OCI-LY3 (cell line): ENCODE data around the gene ELK1.

ENCODE experiments used
- H2AFZ ChIP-seq: fragments of 200-600, 300-600 bp; shearing (Covaris generic); 2 replicates; pipeline ENCODE4 v1.6.0; 2014; ENCODE audit warnings: antibody characterized with exemption, low read depth, low read length
- H3K27ac ChIP-seq: fragments of 200-600, 300-600 bp; sonication (generic); 2 replicates; pipeline ENCODE4 v1.5.1; 2014; ENCODE audit warnings: mild to moderate bottlenecking, low read length, moderate library complexity, mixed read lengths
- H3K27me3 ChIP-seq: fragments of 200-600, 300-600 bp; sonication (generic); 2 replicates; pipeline ENCODE4 v1.6.1; 2014; ENCODE audit warnings: low read depth, low read length, mixed read lengths
- H3K36me3 ChIP-seq: fragments of 200-600, 300-600 bp; sonication (generic); replicated peaks from 2 replicates; pipeline ENCODE3; 2014; ENCODE audit warnings: low read depth, low read length, mixed read lengths
- H3K4me1 ChIP-seq: fragments of 300-600, 200-600 bp; sonication (generic); 2 replicates; pipeline ENCODE4 v1.6.1; 2014; ENCODE audit warnings: low read length, mixed read lengths
- H3K4me2 ChIP-seq: fragments of 200-600, 300-600 bp; sonication (generic); 2 replicates; pipeline ENCODE4 v1.6.1; 2014; ENCODE audit warnings: low read length, mixed read lengths
- H3K4me3 ChIP-seq: fragments of 300-600, 200-600 bp; sonication (generic); 2 replicates; pipeline ENCODE4 v1.5.1; 2014; ENCODE audit warnings: antibody characterized with exemption, mild to moderate bottlenecking, low read length, moderate library complexity
- H3K79me2 ChIP-seq: fragments of 300-600, 200-600 bp; shearing (Covaris generic); 2 replicates; pipeline ENCODE4 v1.6.1; 2014; ENCODE audit warnings: mild to moderate bottlenecking, low read length, mixed read lengths
- H3K9ac ChIP-seq: fragments of 300-600, 200-600 bp; shearing (Covaris generic); 2 replicates; pipeline ENCODE4 v1.6.0; 2014; ENCODE audit warnings: mild to moderate bottlenecking, low read length, moderate library complexity
- H3K9me3 ChIP-seq: fragments of 200-600, 300-600 bp; shearing (Covaris generic); 2 replicates; pipeline ENCODE4 v1.6.1; 2014; ENCODE audit warnings: low read length, mixed read lengths; ENCODE audit not compliant: insufficient read depth
- H4K20me1 ChIP-seq: fragments of 200-600, 300-600 bp; sonication (generic); 2 replicates; pipeline ENCODE4 v1.6.1; 2016; ENCODE audit warnings: low read length, mixed read lengths; ENCODE audit not compliant: insufficient read depth
- EZH2phosphoT487 ChIP-seq: fragments of 200-600 bp; shearing (Covaris generic); IDR thresholded peaks from 2 replicates; pipeline ENCODE4 v1.6.1; 2018; ENCODE audit warnings: antibody characterized with exemption, mixed run types, low read depth
- TF ChIP-seq, protein P1 (sequence below): fragments of 200-600, 300-600 bp; sonication (generic); IDR thresholded peaks from 2 replicates; pipeline ENCODE4 v1.5.1; 2014; ENCODE audit warnings: antibody characterized with exemption, low read length, low read depth

The ELK1 gene

GRCh38 chrX:47645530-47645929, 4.8 kb downstream of the ELK1 start:
- Histone ChIP-seq H3K9ac (no peak overlapping the region), H3K36me3 (peaks cover 30% of the 10 kb centered on the region), H3K79me2 (peaks cover 45% of the 10 kb centered on the region)

DNA sequence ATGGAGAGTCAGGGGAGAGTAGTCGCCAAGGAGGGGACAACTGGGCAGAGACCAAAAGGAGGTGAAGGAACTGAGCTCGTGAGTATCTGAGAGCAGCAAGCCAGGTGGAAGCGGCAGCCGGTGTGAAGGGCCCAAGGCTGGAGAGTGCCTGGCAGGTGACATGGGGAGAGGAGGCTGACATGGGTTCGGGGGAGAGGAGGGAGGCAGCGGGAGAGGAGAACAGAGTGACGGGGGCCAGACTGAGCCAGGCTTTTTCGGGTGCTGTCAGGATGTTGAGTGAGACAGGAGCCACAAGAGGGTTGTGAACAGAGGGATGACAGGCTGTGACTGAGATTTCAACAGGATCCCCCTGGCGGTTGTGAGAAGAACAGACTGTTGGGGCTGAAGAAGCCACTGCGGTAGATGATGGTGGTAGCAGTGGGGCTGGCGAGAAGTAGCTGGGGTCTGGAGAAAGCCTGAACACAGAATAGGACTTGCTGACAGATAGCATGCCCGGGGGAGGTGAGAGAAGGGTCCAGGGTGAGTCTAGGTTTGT, 5.7 kb downstream of the ELK1 start:
- no peak overlapping the region for H3K4me2 ChIP-seq
- H3K9me3 ChIP-seq = no peaks in the 10 kb centered on the region
- peaks cover 38% of the 10 kb centered on the region for H3K79me2 ChIP-seq
- no peak overlapping the region for H3K9ac ChIP-seq
- H3K4me1 ChIP-seq = peaks cover 13% of the 10 kb centered on the region
- H3K27me3 ChIP-seq = no peaks in the 10 kb centered on the region
- H2AFZ ChIP-seq = no peak overlapping the region
- H3K36me3 ChIP-seq = peaks cover 39% of the 10 kb centered on the region
- no peak overlapping the region for H3K4me3 ChIP-seq
- no peak overlapping the region for H3K27ac ChIP-seq
- H4K20me1 ChIP-seq = no peaks in the 10 kb centered on the region
- TF ChIP-seq EZH2phosphoT487 = no peak
- TF ChIP-seq, protein P1, sequence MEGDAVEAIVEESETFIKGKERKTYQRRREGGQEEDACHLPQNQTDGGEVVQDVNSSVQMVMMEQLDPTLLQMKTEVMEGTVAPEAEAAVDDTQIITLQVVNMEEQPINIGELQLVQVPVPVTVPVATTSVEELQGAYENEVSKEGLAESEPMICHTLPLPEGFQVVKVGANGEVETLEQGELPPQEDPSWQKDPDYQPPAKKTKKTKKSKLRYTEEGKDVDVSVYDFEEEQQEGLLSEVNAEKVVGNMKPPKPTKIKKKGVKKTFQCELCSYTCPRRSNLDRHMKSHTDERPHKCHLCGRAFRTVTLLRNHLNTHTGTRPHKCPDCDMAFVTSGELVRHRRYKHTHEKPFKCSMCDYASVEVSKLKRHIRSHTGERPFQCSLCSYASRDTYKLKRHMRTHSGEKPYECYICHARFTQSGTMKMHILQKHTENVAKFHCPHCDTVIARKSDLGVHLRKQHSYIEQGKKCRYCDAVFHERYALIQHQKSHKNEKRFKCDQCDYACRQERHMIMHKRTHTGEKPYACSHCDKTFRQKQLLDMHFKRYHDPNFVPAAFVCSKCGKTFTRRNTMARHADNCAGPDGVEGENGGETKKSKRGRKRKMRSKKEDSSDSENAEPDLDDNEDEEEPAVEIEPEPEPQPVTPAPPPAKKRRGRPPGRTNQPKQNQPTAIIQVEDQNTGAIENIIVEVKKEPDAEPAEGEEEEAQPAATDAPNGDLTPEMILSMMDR = 0 out of 2 replicates have a peak, but pooled peaks have one; percentile 21

More at GRCh38 chrX:47645530-47645929, 4.8 kb downstream of the ELK1 start:
- H3K27ac ChIP-seq = no peak overlapping the region
- TF ChIP-seq, protein P1 = no peak
- TF ChIP-seq EZH2phosphoT487 = no peak
- no peaks in the 10 kb centered on the region for H3K9me3 ChIP-seq
- no peaks in the 10 kb centered on the region for H3K27me3 ChIP-seq
- H3K4me2 ChIP-seq = no peak overlapping the region
- H2AFZ ChIP-seq = no peak overlapping the region
- peaks cover 13% of the 10 kb centered on the region for H3K4me1 ChIP-seq
- no peak overlapping the region for H3K4me3 ChIP-seq
- H4K20me1 ChIP-seq = no peaks in the 10 kb centered on the region

GRCh38 chrX:47643926-47644325, 6.4 kb downstream of the ELK1 start:
- Histone ChIP-seq H3K9me3 (no peaks in the 10 kb centered on the region), H2AFZ (no peak overlapping the region), H3K4me1 (peaks cover 7% of the 10 kb centered on the region), H3K4me3 (no peak overlapping the region), H3K27me3 (no peaks in the 10 kb centered on the region), H3K4me2 (no peak overlapping the region), H4K20me1 (no peaks in the 10 kb centered on the region), H3K27ac (no peak overlapping the region), H3K36me3 (peaks cover 42% of the 10 kb centered on the region), H3K9ac (no peak overlapping the region), H3K79me2 (peaks cover 31% of the 10 kb centered on the region)
- TF ChIP-seq, protein P1 = peak; percentile 20
- TF ChIP-seq EZH2phosphoT487 = no peak

GRCh38 chrX:47638816-47639215, 11.5 kb downstream of the ELK1 start:
- H3K27ac ChIP-seq = no peak overlapping the region
- TF ChIP-seq, protein P1 = no peak
- TF ChIP-seq EZH2phosphoT487 = no peak
- no peak overlapping the region for H2AFZ ChIP-seq
- no peak overlapping the region for H3K4me2 ChIP-seq
- H3K9me3 ChIP-seq = no peaks in the 10 kb centered on the region
- H3K9ac ChIP-seq = no peak overlapping the region
- no peaks in the 10 kb centered on the region for H4K20me1 ChIP-seq
- H3K36me3 ChIP-seq = peaks cover 35% of the 10 kb centered on the region
- H3K4me3 ChIP-seq = no peak overlapping the region
- peaks cover 1% of the 10 kb centered on the region; the same call in 1 of the 2 replicates for H3K79me2 ChIP-seq
- no peaks in the 10 kb centered on the region for H3K27me3 ChIP-seq
- no peaks in the 10 kb centered on the region for H3K4me1 ChIP-seq
